ENCODE data around the gene DCP1A.
"Not testable (repeated sequence)": the region's sequence is repeated elsewhere in the genome, so short reads cannot be mapped to it uniquely, and the experiment has no call there.

DCP1A gene

GRCh38 chr3:53347261-53348064 lies at the start of gene DCP1A:
Gene DCP1A (minus strand): TSS chr3:53347543. CDS start chr3:53347517, 26 bp downstream.
- DNase-seq: peak; percentile 98

GRCh38 chr3:53384465-53385423 lies 37.4 kb upstream of the DCP1A start:
- no peak for DNase-seq

GRCh38 chr3:53382106-53382505 lies 34.8 kb upstream of the DCP1A start:
- no peak for DNase-seq

- DNase-seq: no peak
Observed at GRCh38 chr3:53380306-53380705, 33.0 kb upstream of the DCP1A start.

- DNase-seq: no peak
Observed at GRCh38 chr3:53379898-53380297, 32.6 kb upstream of the DCP1A start.

- DNase-seq: no peak
Observed at GRCh38 chr3:53377794-53378193, 30.5 kb upstream of the DCP1A start.

GRCh38 chr3:53376679-53377078 lies 29.3 kb upstream of the DCP1A start:
- DNase-seq: no peak

GRCh38 chr3:53375019-53375418 lies 27.7 kb upstream of the DCP1A start:
- DNase-seq: peak; percentile 57 to 75

- DNase-seq: not testable (repeated sequence)
Observed at GRCh38 chr3:53370719-53371118, 23.4 kb upstream of the DCP1A start.

- DNase-seq: no peak
Observed at GRCh38 chr3:53361852-53362251, 14.5 kb upstream of the DCP1A start.

GRCh38 chr3:53357458-53357857 lies 10.1 kb upstream of the DCP1A start:
- no peak for DNase-seq

- DNase-seq: no peak
Observed at GRCh38 chr3:53354945-53355498, 7.7 kb upstream of the DCP1A start.

- DNase-seq: no peak
Observed at GRCh38 chr3:53353202-53353601, 5.9 kb upstream of the DCP1A start.

GRCh38 chr3:53350652-53351051 lies 3.3 kb upstream of the DCP1A start:
- DNase-seq: no peak

- not testable (repeated sequence) for DNase-seq
Observed at GRCh38 chr3:53348118-53348517, 775 bp upstream of the DCP1A start.

GRCh38 chr3:53346922-53347260 lies 452 bp downstream of the DCP1A start:
- DNase-seq: no peak

- no peak for DNase-seq
Observed at GRCh38 chr3:53346514-53346913, 829 bp downstream of the DCP1A start.

- DNase-seq: no peak
Observed at GRCh38 chr3:53342353-53342752, 5.0 kb downstream of the DCP1A start.

GRCh38 chr3:53337167-53337940 lies 10.0 kb downstream of the DCP1A start:
- no peak for DNase-seq

- no peak for DNase-seq
Observed at GRCh38 chr3:53334742-53335141, 12.6 kb downstream of the DCP1A start.

GRCh38 chr3:53331871-53332270 lies 15.5 kb downstream of the DCP1A start:
- no peak for DNase-seq

- no peak for DNase-seq
Observed at GRCh38 chr3:53329897-53330296, 17.4 kb downstream of the DCP1A start.

- DNase-seq: no peak
Observed at GRCh38 chr3:53328746-53329145, 18.6 kb downstream of the DCP1A start.
